ENCODE results near the gene CDC42EP4.
A peak's percentile ranks its signal among the peaks of the same experiment; 100 is the strongest.
"Not testable (repeated sequence)": the region's sequence is repeated elsewhere in the genome, so short reads cannot be mapped to it uniquely, and the experiment has no call there.

CDC42EP4 gene

GRCh38 chr17:73278465-73279453 is 33.0 kb downstream of the CDC42EP4 start:
- no peak for DNase-seq (ENCODE audit: low spot score)

- DNase-seq (ENCODE audit: low spot score) = no peak
Measured at GRCh38 chr17:73278049-73278464, 33.7 kb downstream of the CDC42EP4 start.

GRCh38 chr17:73274490-73274889 is 37.3 kb downstream of the CDC42EP4 start:
- no peak for DNase-seq (ENCODE audit: low spot score)

GRCh38 chr17:73272906-73273218 is 38.9 kb downstream of the CDC42EP4 start:
- DNase-seq (ENCODE audit: low spot score) = no peak

GRCh38 chr17:73271072-73271471 is 40.7 kb downstream of the CDC42EP4 start:
- DNase-seq (ENCODE audit: low spot score) = no peak

GRCh38 chr17:73269791-73270190 is 42.0 kb downstream of the CDC42EP4 start:
- no peak for DNase-seq (ENCODE audit: low spot score)

- DNase-seq (ENCODE audit: low spot score) = no peak
Measured at GRCh38 chr17:73269329-73269615, 42.5 kb downstream of the CDC42EP4 start.

GRCh38 chr17:73268582-73269328 is 43.0 kb downstream of the CDC42EP4 start:
- no peak for DNase-seq (ENCODE audit: low spot score)

- no peak for DNase-seq (ENCODE audit: low spot score)
Measured at GRCh38 chr17:73267648-73268537, 43.9 kb downstream of the CDC42EP4 start.

- no peak for DNase-seq (ENCODE audit: low spot score)
Measured at GRCh38 chr17:73266796-73267195, 45.0 kb downstream of the CDC42EP4 start.

- no peak for DNase-seq (ENCODE audit: low spot score)
Measured at GRCh38 chr17:73265646-73266640, 45.9 kb downstream of the CDC42EP4 start.

GRCh38 chr17:73264448-73264847 is 47.4 kb downstream of the CDC42EP4 start:
- DNase-seq (ENCODE audit: low spot score) = not testable (repeated sequence)

GRCh38 chr17:73262676-73263642 is 48.8 kb downstream of the CDC42EP4 start:
- DNase-seq (ENCODE audit: low spot score) = no peak

- no peak for DNase-seq (ENCODE audit: low spot score)
Measured at GRCh38 chr17:73261952-73262675, 49.7 kb downstream of the CDC42EP4 start.

- DNase-seq (ENCODE audit: low spot score) = no peak
Measured at GRCh38 chr17:73261617-73261951, 50.2 kb downstream of the CDC42EP4 start, which contains the start of gene CPSF4L. Gene CPSF4L (minus strand): TSS chr17:73261880. CDS start chr17:73261818, 62 bp downstream.

GRCh38 chr17:73257516-73257915 is 54.3 kb downstream of the CDC42EP4 start:
- no peak for DNase-seq (ENCODE audit: low spot score)

GRCh38 chr17:73256220-73256619 is 55.6 kb downstream of the CDC42EP4 start:
- no peak for DNase-seq (ENCODE audit: low spot score)

GRCh38 chr17:73255671-73256181 is 56.1 kb downstream of the CDC42EP4 start:
- DNase-seq (ENCODE audit: low spot score) = peak; percentile 77

- DNase-seq (ENCODE audit: low spot score) = no peak
Measured at GRCh38 chr17:73251871-73252270, 59.9 kb downstream of the CDC42EP4 start.
